Dendritic cell treated with granulocyte-macrophage colony-stimulating factor and Interleukin-4, amounts not matched to agents 40 ng/mL and 50 ng/mL, for 4 days (primary cell): ENCODE results near the gene ATP6V0D1.

Experiments
- H3K27ac Mint-ChIP-seq: one replicate; pipeline ENCODE4 v1.8.0; 2022; ENCODE audit warnings: mild to moderate bottlenecking, mixed read lengths
- H3K27me3 Mint-ChIP-seq: one replicate; pipeline ENCODE4 v1.8.0; 2022; ENCODE audit warnings: mild to moderate bottlenecking, mixed read lengths
- H3K36me3 Mint-ChIP-seq: one replicate; pipeline ENCODE4 v1.8.0; 2022; ENCODE audit warnings: low read depth, mixed read lengths
- H3K4me1 Mint-ChIP-seq: one replicate; pipeline ENCODE4 v1.8.0; 2022; ENCODE audit warnings: low read depth, mixed read lengths
- H3K4me3 Mint-ChIP-seq: one replicate; pipeline ENCODE4 v1.8.0; 2022; ENCODE audit warnings: mild to moderate bottlenecking, moderate library complexity, mixed read lengths
- H3K9me3 Mint-ChIP-seq: one replicate; pipeline ENCODE4 v1.8.0; 2022; ENCODE audit warnings: mixed read lengths
- intact Hi-C: fragments of 100-400 bp; cut with micrococcal nuclease; formaldehyde crosslinking; loops from one replicate; pipeline ENCODE4 v1.15.0; 2022

Gene ATP6V0D1

GRCh38 chr16:67429053-67429798 is 51.7 kb downstream of the ATP6V0D1 start:
- Mint-ChIP-seq H3K4me1 (peaks cover 33% of the 10 kb centered on the region), H3K9me3 (no peaks in the 10 kb centered on the region), H3K36me3 (peaks cover 20% of the 10 kb centered on the region), H3K27me3 (peaks cover 84% of the 10 kb centered on the region), H3K4me3 (no peak overlapping the region), H3K27ac (no peak overlapping the region)
- intact Hi-C loops, result no loop called here

DNA sequence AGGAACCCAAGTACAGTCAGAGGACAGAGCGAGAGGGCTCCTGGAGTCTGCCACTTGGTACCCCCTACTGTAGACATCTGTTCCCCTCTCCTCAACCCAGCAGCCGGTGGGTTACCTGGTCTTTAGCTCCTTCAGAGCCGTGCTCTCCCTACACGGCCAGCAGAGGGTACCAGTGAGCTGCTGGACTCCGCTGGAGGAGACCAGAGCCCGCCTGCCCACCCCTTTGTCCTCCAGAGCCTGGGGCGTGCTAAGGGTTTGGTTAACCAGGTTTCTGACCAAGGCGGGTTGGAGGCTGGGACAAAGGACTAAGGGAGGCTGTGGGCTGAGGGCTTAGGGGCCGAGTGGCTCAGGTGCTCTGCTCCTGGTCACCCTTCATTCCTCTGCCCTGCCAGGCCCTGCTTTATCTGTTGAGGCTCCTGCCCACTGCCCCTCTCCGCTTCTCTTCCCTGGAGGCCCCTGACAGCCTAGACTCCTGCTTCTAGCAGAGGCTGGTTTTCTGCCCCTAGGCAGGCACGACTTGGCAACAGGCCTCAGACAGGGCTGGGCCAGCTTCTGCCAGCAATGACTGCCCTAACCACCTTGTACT is 52.7 kb downstream of the ATP6V0D1 start:
- H3K9me3 Mint-ChIP-seq, result no peaks in the 10 kb centered on the region
- no peak overlapping the region for H3K4me3 Mint-ChIP-seq
- peaks cover 10% of the 10 kb centered on the region for H3K36me3 Mint-ChIP-seq
- intact Hi-C loops, result loop anchor here (1.0 kb wide), 1 partner anchor 38 kb away; no protein-coding TSS in a partner anchor
- peaks cover 80% of the 10 kb centered on the region for H3K27me3 Mint-ChIP-seq
- peaks cover 27% of the 10 kb centered on the region for H3K4me1 Mint-ChIP-seq
- H3K27ac Mint-ChIP-seq, result no peak overlapping the region

DNA sequence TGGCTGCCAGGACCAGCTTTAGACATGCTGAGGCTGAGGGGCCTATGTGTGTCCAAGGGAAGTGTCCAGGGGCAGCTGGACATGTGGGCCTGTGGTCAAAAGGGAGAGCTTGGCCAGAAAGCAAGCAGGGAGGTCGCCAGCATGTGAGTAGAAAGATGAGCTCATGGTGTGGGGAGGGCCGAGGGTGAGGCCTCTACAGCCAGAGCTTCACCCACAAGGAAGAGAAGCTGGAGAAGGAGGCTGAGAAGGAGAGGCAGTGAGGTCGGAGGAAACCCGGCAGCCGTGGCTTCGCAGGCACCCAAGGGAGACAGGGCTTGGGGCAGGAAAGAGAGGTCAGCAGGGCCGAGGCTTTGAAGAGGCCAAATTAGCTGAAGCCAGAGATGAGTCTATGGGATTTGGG is 54.0 kb downstream of the ATP6V0D1 start:
- H3K36me3 Mint-ChIP-seq, result no peaks in the 10 kb centered on the region
- peaks cover 14% of the 10 kb centered on the region for H3K4me1 Mint-ChIP-seq
- intact Hi-C loops, result no loop called here
- no peak overlapping the region for H3K27ac Mint-ChIP-seq
- no peak overlapping the region for H3K4me3 Mint-ChIP-seq
- H3K27me3 Mint-ChIP-seq, result peaks cover 70% of the 10 kb centered on the region
- no peaks in the 10 kb centered on the region for H3K9me3 Mint-ChIP-seq

GRCh38 chr16:67426022-67426421 is 54.9 kb downstream of the ATP6V0D1 start:
- intact Hi-C loops, result no loop called here
- H3K9me3 Mint-ChIP-seq, result no peaks in the 10 kb centered on the region

GRCh38 chr16:67425580-67425979 is 55.4 kb downstream of the ATP6V0D1 start:
- peaks cover 66% of the 10 kb centered on the region for H3K27me3 Mint-ChIP-seq
- intact Hi-C loops, result no loop called here

More at GRCh38 chr16:67426022-67426421, 54.9 kb downstream of the ATP6V0D1 start:
- Mint-ChIP-seq H3K4me1 (peaks cover 7% of the 10 kb centered on the region), H3K36me3 (no peaks in the 10 kb centered on the region), H3K4me3 (no peak overlapping the region), H3K27me3 (peaks cover 64% of the 10 kb centered on the region), H3K27ac (no peak overlapping the region)

GRCh38 chr16:67425061-67425460 is 55.9 kb downstream of the ATP6V0D1 start:
- intact Hi-C loops, result no loop called here
- no peaks in the 10 kb centered on the region for H3K9me3 Mint-ChIP-seq
- no peak overlapping the region for H3K27ac Mint-ChIP-seq
- peaks cover 65% of the 10 kb centered on the region for H3K27me3 Mint-ChIP-seq
- no peak overlapping the region for H3K4me3 Mint-ChIP-seq
- no peaks in the 10 kb centered on the region for H3K36me3 Mint-ChIP-seq
- peaks cover 1% of the 10 kb centered on the region for H3K4me1 Mint-ChIP-seq

More at GRCh38 chr16:67425580-67425979, 55.4 kb downstream of the ATP6V0D1 start:
- Mint-ChIP-seq H3K9me3 (no peaks in the 10 kb centered on the region), H3K4me3 (no peak overlapping the region), H3K36me3 (no peaks in the 10 kb centered on the region), H3K27ac (no peak overlapping the region), H3K4me1 (peaks cover 6% of the 10 kb centered on the region)

DNA sequence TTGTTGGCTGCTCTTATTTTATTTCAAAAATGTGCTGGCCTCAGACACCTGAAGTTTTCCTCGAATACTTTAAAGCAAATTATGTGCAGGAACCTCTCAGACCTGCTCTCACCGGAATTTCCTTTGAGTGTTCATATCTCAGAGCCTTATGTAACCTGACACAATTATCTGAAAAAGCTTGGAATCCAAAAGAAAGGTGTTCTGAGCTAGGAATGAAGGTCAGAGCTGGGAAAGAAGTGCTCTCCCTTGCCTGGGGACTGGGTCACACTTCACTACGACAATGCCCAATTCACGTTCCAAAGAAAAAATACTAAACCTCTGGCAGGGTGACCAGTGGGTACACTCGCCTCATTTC is 56.7 kb downstream of the ATP6V0D1 start:
- intact Hi-C loops, result no loop called here
- no peaks in the 10 kb centered on the region for H3K4me1 Mint-ChIP-seq
- H3K9me3 Mint-ChIP-seq, result no peaks in the 10 kb centered on the region
- no peak overlapping the region for H3K27ac Mint-ChIP-seq
- peaks cover 63% of the 10 kb centered on the region for H3K27me3 Mint-ChIP-seq
- H3K36me3 Mint-ChIP-seq, result no peaks in the 10 kb centered on the region
- no peak overlapping the region for H3K4me3 Mint-ChIP-seq

GRCh38 chr16:67423611-67424260 is 57.2 kb downstream of the ATP6V0D1 start:
- no peaks in the 10 kb centered on the region for H3K9me3 Mint-ChIP-seq
- no peak overlapping the region for H3K4me3 Mint-ChIP-seq
- peaks cover 59% of the 10 kb centered on the region for H3K27me3 Mint-ChIP-seq

DNA sequence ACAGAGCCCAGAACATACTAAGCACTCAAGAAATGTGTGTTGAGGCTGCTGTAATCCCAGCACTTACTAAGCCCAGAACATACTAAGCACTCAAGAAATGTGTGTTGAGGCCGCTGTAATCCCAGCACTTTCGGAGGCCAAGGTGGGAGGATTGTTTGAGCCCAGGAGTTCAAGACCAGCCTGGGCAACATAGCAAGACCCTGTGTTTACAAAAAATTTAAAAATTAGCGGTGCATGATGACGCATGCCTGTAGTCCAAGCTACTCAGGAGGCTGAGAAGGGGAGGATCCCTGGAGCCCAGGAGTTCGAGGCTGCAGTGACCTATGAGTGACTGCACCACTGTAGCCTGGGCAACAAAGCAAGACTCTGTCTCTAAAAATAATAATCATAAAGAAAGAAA is 57.9 kb downstream of the ATP6V0D1 start:
- H3K4me1 Mint-ChIP-seq, result no peaks in the 10 kb centered on the region
- no peaks in the 10 kb centered on the region for H3K36me3 Mint-ChIP-seq
- no peak overlapping the region for H3K4me3 Mint-ChIP-seq
- H3K27ac Mint-ChIP-seq, result no peak overlapping the region
- H3K9me3 Mint-ChIP-seq, result no peaks in the 10 kb centered on the region
- intact Hi-C loops, result no loop called here
- peaks cover 54% of the 10 kb centered on the region for H3K27me3 Mint-ChIP-seq

More at GRCh38 chr16:67423611-67424260, 57.2 kb downstream of the ATP6V0D1 start:
- intact Hi-C loops, result no loop called here
- no peak overlapping the region for H3K27ac Mint-ChIP-seq
- H3K4me1 Mint-ChIP-seq, result no peaks in the 10 kb centered on the region
- no peaks in the 10 kb centered on the region for H3K36me3 Mint-ChIP-seq

DNA sequence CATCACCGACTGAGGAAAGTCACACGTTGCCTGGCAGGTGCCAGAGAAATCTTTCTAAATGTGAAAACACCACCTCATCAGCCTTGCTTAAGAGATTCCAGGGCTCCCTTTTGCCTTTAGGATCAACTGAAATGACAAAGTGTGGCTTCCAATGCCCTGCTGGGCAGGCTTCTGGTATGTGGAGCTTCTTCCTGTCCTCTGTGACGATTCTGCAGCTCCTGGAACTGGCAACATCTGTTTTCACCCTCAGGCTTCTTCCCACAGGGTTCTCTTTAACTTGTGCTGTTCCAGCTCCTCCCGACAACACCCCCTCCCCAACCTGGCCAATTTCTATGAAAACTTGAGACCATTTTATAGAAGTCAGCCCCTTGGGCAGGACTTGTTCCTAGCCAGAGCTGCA is 59.9 kb downstream of the ATP6V0D1 start:
- H3K36me3 Mint-ChIP-seq, result no peaks in the 10 kb centered on the region
- no peak overlapping the region for H3K27ac Mint-ChIP-seq
- no peaks in the 10 kb centered on the region for H3K9me3 Mint-ChIP-seq
- peaks cover 6% of the 10 kb centered on the region for H3K4me1 Mint-ChIP-seq
- intact Hi-C loops, result no loop called here
- H3K4me3 Mint-ChIP-seq, result no peak overlapping the region
- H3K27me3 Mint-ChIP-seq, result peaks cover 53% of the 10 kb centered on the region

GRCh38 chr16:67419931-67420330 is 61.0 kb downstream of the ATP6V0D1 start:
- Mint-ChIP-seq H3K4me3 (no peak overlapping the region), H3K27ac (no peak overlapping the region), H3K4me1 (peaks cover 13% of the 10 kb centered on the region), H3K9me3 (no peaks in the 10 kb centered on the region), H3K36me3 (no peaks in the 10 kb centered on the region), H3K27me3 (peaks cover 47% of the 10 kb centered on the region)
- intact Hi-C loops, result no loop called here

DNA sequence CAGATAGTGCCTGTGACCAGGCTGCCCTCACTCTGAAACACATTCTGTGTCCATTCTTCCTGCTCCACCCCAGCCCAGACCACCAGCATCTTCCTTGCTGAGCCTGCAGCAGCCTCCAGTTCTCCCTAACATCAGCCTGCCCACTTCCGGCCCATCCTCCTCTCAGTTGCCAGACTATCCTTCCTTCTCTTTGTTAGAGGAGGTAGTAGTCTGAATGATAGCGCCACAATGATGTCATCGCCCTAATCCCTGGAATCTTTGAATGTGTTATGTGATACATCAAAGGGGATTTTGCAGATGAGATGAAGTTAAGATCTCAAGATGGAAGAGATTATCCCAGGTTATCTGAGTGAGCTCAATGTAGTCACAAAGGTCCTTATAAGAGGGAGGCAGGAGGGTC is 61.5 kb downstream of the ATP6V0D1 start:
- Mint-ChIP-seq H3K4me3 (no peak overlapping the region), H3K27me3 (peaks cover 42% of the 10 kb centered on the region), H3K4me1 (peaks cover 16% of the 10 kb centered on the region)

DNA sequence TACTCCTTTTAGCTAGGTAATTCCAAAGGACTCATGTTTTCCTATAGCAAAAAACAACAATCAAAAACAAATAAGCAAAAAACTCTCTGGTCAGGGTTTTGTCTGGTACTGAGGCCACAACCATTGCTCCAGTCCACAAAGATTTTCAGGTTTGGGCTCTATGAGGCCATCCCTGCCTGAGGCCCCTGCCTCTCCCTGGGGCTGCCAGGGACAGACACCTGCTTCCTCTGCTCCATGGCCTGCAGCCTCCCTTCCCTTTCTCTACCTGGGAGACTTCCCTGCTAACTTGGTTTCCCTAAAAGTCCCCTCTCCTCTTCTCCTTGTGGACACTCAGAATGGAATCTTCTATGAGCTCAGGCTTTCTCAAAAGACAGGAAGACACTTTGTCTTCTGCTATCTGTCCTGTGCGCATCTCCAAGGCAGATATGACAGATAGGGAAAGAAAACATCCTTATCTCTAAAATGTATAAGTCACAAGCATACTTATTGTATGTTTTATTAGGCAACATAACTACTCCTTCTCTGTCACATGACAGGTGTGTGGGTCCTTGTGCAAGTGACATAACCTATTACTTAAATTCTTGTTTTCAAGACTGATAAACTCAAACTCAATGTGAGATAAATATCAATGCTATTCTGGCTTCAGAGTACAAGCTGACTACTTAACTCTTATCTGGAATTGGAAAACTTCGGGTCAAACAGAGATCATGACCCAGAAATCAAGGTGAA is 63.5 kb downstream of the ATP6V0D1 start:
- intact Hi-C loops, result no loop called here
- Mint-ChIP-seq H3K4me3 (no peak overlapping the region), H3K4me1 (peaks cover 24% of the 10 kb centered on the region), H3K27me3 (peaks cover 47% of the 10 kb centered on the region), H3K27ac (no peak overlapping the region), H3K36me3 (no peaks in the 10 kb centered on the region), H3K9me3 (no peaks in the 10 kb centered on the region)

More for the DNA sequence above, 61.5 kb downstream of the ATP6V0D1 start:
- H3K36me3 Mint-ChIP-seq, result no peaks in the 10 kb centered on the region
- no peak overlapping the region for H3K27ac Mint-ChIP-seq
- intact Hi-C loops, result no loop called here
- H3K9me3 Mint-ChIP-seq, result no peaks in the 10 kb centered on the region
